K562 (cell line): ENCODE data around the gene DOLPP1. TPM values are rescaled to one million over a fixed set of nuclear protein-coding genes. Genes with fewer than 3 reads are reported as not detected.

ENCODE experiments used
- E2F3 ChIP-seq: fragments of 250-450 bp; sonication (Bioruptor Pico); IDR thresholded peaks from 2 replicates; pipeline ENCODE4 v1.4.0; 2020; ENCODE audit warnings: mild to moderate bottlenecking
- ELF2 ChIP-seq: fragments of 250-450 bp; sonication (Bioruptor Pico); IDR thresholded peaks from 2 replicates; pipeline ENCODE4 v1.5.0; 2021; ENCODE audit warnings: mild to moderate bottlenecking
- ELK1 ChIP-seq: sonication (generic); formaldehyde crosslinking; IDR thresholded peaks from 2 replicates; pipeline ENCODE4 v1.8.1; 2022; ENCODE audit warnings: missing genetic modification reagents
- MEF2A ChIP-seq: IDR thresholded peaks from 2 replicates; pipeline ENCODE4 v1.6.1; 2011; ENCODE audit warnings: low read depth, mild to moderate bottlenecking, low read length, moderate library complexity; ENCODE audit not compliant: control insufficient read depth
- NCOA1 ChIP-seq: fragments of 450-650 bp; IDR thresholded peaks from 2 replicates; pipeline ENCODE4 v1.6.1; 2016; ENCODE audit warnings: low read depth
- NCOA6 ChIP-seq: fragments of 450-650 bp; IDR thresholded peaks from 2 replicates; pipeline ENCODE4 v1.6.1; 2017; ENCODE audit warnings: mild to moderate bottlenecking
- POLR2AphosphoS5 ChIP-seq: IDR thresholded peaks from 2 replicates; pipeline ENCODE4 v1.6.1; 2011; ENCODE audit warnings: mild to moderate bottlenecking, low read depth, low read length, moderate library complexity; ENCODE audit not compliant: control insufficient read depth, insufficient read depth
- SAFB2 ChIP-seq: fragments of 200-400 bp; formaldehyde crosslinking; IDR thresholded peaks from 2 replicates; pipeline ENCODE4 v1.6.1; 2018; ENCODE audit warnings: borderline replicate concordance, low read length, low read depth, moderate library complexity; ENCODE audit not compliant: severe bottlenecking
- SMAD4 ChIP-seq: fragments of 250-450 bp; sonication (Bioruptor Pico); conservative IDR thresholded peaks from 2 replicates; pipeline ENCODE4 v1.8.0; 2021; ENCODE audit warnings: inconsistent platforms, mild to moderate bottlenecking, moderate library complexity
- SP2 ChIP-seq: IDR thresholded peaks from 2 replicates; pipeline ENCODE4 v1.6.1; 2011; ENCODE audit warnings: mild to moderate bottlenecking, low read depth, low read length, moderate library complexity; ENCODE audit not compliant: poor library complexity, severe bottlenecking; ENCODE audit errors: extremely low read depth
- TEAD2 ChIP-seq: fragments of 450-650 bp; IDR thresholded peaks from 2 replicates; pipeline ENCODE4 v1.6.1; 2016; ENCODE audit warnings: missing genetic modification characterization, control low read depth, missing compliant biosample characterization
- TOE1 ChIP-seq, 2 experiments: fragments of 450-650 bp in 1 of 2; sonication (generic) in 1 of 2; formaldehyde crosslinking in 1 of 2; IDR thresholded peaks; 2 replicates each; pipeline versions ENCODE4 v1.7.1 to v1.8.0; 2016 to 2022; ENCODE audit warnings: borderline replicate concordance in 2 of 2, mild to moderate bottlenecking in 2 of 2, antibody characterized with exemption in 1 of 2, inconsistent platforms in 1 of 2, low read depth in 1 of 2, missing genetic modification reagents in 1 of 2, moderate library complexity in 1 of 2
- ZBTB12 ChIP-seq: fragments of 250-450 bp; sonication (Bioruptor Pico); IDR thresholded peaks from 2 replicates; pipeline ENCODE4 v1.4.0; 2020
- ZFP91 ChIP-seq: sonication (generic); formaldehyde crosslinking; IDR thresholded peaks from 2 replicates; pipeline ENCODE4 v1.8.0; 2022; ENCODE audit warnings: mild to moderate bottlenecking, missing genetic modification reagents
- ZNF277 ChIP-seq: fragments of 250-450 bp; sonication (Bioruptor Pico); IDR thresholded peaks from 2 replicates; pipeline ENCODE4 v1.8.0; 2022; ENCODE audit warnings: inconsistent platforms, mild to moderate bottlenecking, moderate library complexity, borderline replicate concordance
- ZNF280B ChIP-seq: fragments of 250-450 bp; sonication (Bioruptor Pico); IDR thresholded peaks from 2 replicates; pipeline ENCODE4 v1.5.1; 2021; ENCODE audit warnings: mild to moderate bottlenecking
- ZNF511 ChIP-seq: sonication (generic); formaldehyde crosslinking; IDR thresholded peaks from 2 replicates; pipeline ENCODE4 v1.8.0; 2022; ENCODE audit warnings: mild to moderate bottlenecking, missing genetic modification reagents
- ZNF699 ChIP-seq: fragments of 250-450 bp; sonication (Bioruptor Pico); IDR thresholded peaks from 2 replicates; pipeline ENCODE4 v1.8.0; 2021; ENCODE audit warnings: mild to moderate bottlenecking, moderate library complexity; ENCODE audit not compliant: insufficient replicate concordance
- polyA plus RNA-seq, 8 experiments: library from polyadenylated mRNA; depleted of rRNA in 4 of 8; stranded (reverse) in 5 of 8; unstranded in 3 of 8; fragments of >200 nt; fragmentation: Nextera tagmentation in 2 of 8; fragmentation: Illumina TruSeq in 1 of 8; extraction: Ambion mirVana in 2 of 8; extraction: Trizol in 1 of 8; gene quantifications; 2 replicates each; pipeline versions ENCODE4 v1.2.1 to v1.2.3, GENCODE V29; 2011 to 2014; ENCODE audit warnings: inconsistent platforms in 1 of 8, missing spikeins in 1 of 8
- total RNA-seq, 7 experiments: library from RNA; depleted of rRNA in 6 of 7; stranded (reverse); fragments of >200 nt in 6 of 7; fragmentation: Illumina TruSeq in 2 of 7; extraction: Trizol in 2 of 7; gene quantifications; 2 replicates each; pipeline versions ENCODE4 v1.2.1 to v1.2.3, GENCODE V29; 2011 to 2021; ENCODE audit warnings: low replicate concordance in 1 of 7

Gene DOLPP1
- total and polyA plus RNA-seq, 9 of the 15 experiments (the other 6 are each of a cell fraction or from before 2014, with no cell fraction given) = 3.0 to 39.8 (median 30.5) TPM

GRCh38 chr9:129139233-129139992, 58.5 kb downstream of the DOLPP1 start (continued):
- no peak for TF ChIP-seq E2F3 (CRISPR knock-in tag)
- no peak for TF ChIP-seq POLR2AphosphoS5
- no peak for TF ChIP-seq ELF2 (CRISPR knock-in tag)
- no peak for TF ChIP-seq ZNF277 (CRISPR knock-in tag)
- peak; percentile 17; the same call in 1 of the 2 replicates for TF ChIP-seq SMAD4
- TF ChIP-seq ZNF280B = no peak
- TF ChIP-seq SP2 = no peak
- TF ChIP-seq TOE1 (IDR thresholded peaks at IDR 0.05; ENCODE audit: borderline replicate concordance) = no peak
- no peak for TF ChIP-seq TOE1 (CRISPR knock-in tag; IDR thresholded peaks at IDR 0.05; ENCODE audit: borderline replicate concordance, low read depth)
- TF ChIP-seq NCOA1 = no peak
- TF ChIP-seq SAFB2 = no peak
- no peak for TF ChIP-seq NCOA6
- no peak for TF ChIP-seq TEAD2
- TF ChIP-seq ZBTB12 (CRISPR knock-in tag) = no peak
- TF ChIP-seq ZNF511 (CRISPR knock-in tag) = no peak
- no peak for TF ChIP-seq ZNF699
- TF ChIP-seq ELK1 = no peak
- TF ChIP-seq MEF2A = no peak
- peak; percentile 85 for TF ChIP-seq ZFP91
